GM21367 (cell line): Measurements from ENCODE around the gene CPLX3.

ENCODE experiments used
- ATAC-seq: cut with Tn5 transposase; IDR thresholded peaks from one replicate; pipeline ENCODE4 v1.9.1; 2021; ENCODE audit not compliant: unreplicated experiment

The CPLX3 gene

GRCh38 chr15:74843891-74844299 is 17.5 kb downstream of the CPLX3 start:
- no peak for ATAC-seq

- ATAC-seq = no peak
Measured at GRCh38 chr15:74844319-74845207, 18.1 kb downstream of the CPLX3 start.

GRCh38 chr15:74845208-74845568 is 18.8 kb downstream of the CPLX3 start:
- no peak for ATAC-seq

GRCh38 chr15:74845581-74845980 is 19.2 kb downstream of the CPLX3 start:
- ATAC-seq = no peak

GRCh38 chr15:74847432-74847831 is 21.0 kb downstream of the CPLX3 start:
- no peak for ATAC-seq

GRCh38 chr15:74850393-74850792 is 24.0 kb downstream of the CPLX3 start:
- no peak for ATAC-seq

- no peak for ATAC-seq
Measured at GRCh38 chr15:74851960-74852359, 25.5 kb downstream of the CPLX3 start.

GRCh38 chr15:74854453-74855022 is 28.1 kb downstream of the CPLX3 start:
- no peak for ATAC-seq

GRCh38 chr15:74855857-74856256 is 29.4 kb downstream of the CPLX3 start:
- no peak for ATAC-seq

GRCh38 chr15:74856537-74856936 is 30.1 kb downstream of the CPLX3 start:
- ATAC-seq = no peak

- peak; percentile 62 for ATAC-seq
Measured at GRCh38 chr15:74857082-74857655, 30.7 kb downstream of the CPLX3 start.

GRCh38 chr15:74857671-74858368 is 31.4 kb downstream of the CPLX3 start:
- peak; percentile 13 for ATAC-seq

- ATAC-seq = no peak
Measured at GRCh38 chr15:74858369-74858740, 31.9 kb downstream of the CPLX3 start.

- no peak for ATAC-seq
Measured at GRCh38 chr15:74863239-74864056, 37.0 kb downstream of the CPLX3 start.

GRCh38 chr15:74864296-74864695 is 37.9 kb downstream of the CPLX3 start:
- no peak for ATAC-seq

- ATAC-seq = no peak
Measured at GRCh38 chr15:74865316-74865715, 38.9 kb downstream of the CPLX3 start.

- ATAC-seq = no peak
Measured at GRCh38 chr15:74866090-74866489, 39.7 kb downstream of the CPLX3 start.

- no peak for ATAC-seq
Measured at GRCh38 chr15:74867466-74868038, 41.1 kb downstream of the CPLX3 start.

GRCh38 chr15:74868059-74868458 is 41.6 kb downstream of the CPLX3 start:
- ATAC-seq = no peak

- ATAC-seq = no peak
Measured at GRCh38 chr15:74869372-74869725, 42.9 kb downstream of the CPLX3 start.
